ENCODE data around the gene ACE.
"Not testable (repeated sequence)": the region's sequence is repeated elsewhere in the genome, so short reads cannot be mapped to it uniquely, and the experiment has no call there.

The ACE gene

DNA sequence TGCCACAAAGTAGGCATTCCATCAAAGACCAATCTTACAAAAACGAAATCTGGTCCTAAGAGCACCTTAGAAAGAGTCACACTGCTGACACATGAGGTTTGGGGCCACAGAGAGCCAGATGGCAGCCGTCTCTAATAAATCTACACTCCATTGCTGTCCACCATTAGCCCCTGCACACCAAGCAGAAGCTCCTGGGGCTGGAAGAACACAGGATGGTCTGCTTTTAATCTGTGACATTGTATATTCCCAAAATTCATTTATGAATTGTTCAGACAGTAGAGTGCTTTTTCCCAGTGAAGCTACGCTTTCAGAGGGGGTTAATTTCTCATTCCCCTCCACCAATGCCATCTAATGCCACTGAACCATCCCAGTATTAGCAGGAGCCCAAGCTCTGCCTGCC lies 32.4 kb upstream of the ACE start:
- DNase-seq, result no peak

DNA sequence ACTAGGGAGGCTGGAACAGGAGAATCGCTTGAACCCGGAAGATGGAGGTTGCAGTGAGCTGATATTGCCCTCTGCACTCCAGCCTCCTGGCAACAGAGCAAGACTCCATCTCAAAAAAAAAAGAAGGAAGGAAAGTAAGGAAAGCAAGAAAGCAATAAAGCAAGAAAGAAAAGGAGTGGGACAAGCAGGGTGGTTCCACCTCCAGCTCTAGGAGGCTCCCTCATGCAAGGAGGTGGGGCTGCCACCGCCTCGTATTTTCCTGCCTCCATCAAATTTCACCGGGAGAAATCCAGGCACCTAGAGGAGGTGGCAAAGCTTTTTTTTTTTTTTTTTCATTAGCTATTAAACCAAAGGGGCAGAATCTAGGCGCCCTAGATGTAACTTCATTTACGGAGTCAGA lies 31.8 kb upstream of the ACE start:
- no peak for DNase-seq

DNA sequence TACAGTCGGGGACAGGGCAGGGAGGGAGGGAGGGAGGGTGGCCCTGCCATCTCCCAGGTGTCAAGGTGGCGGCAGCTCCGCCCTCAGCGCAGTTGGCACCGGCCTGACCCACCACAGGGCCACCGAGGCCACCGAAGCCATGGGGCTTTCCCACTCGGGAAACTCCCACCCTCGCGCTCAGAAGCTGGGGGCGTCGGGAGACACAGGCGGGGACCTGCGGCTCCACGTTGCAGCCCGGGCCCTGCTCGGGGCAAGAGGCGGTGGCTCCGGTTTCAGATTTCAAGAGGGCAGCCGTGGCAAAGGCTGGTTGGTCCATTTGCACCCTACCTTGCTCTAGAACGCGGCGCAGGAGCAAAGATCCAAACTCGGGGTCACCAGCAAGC lies 31.3 kb upstream of the ACE start:
- DNase-seq, result peak in 4 of 5 experiments; percentile 44 to 81 (median 56)

DNA sequence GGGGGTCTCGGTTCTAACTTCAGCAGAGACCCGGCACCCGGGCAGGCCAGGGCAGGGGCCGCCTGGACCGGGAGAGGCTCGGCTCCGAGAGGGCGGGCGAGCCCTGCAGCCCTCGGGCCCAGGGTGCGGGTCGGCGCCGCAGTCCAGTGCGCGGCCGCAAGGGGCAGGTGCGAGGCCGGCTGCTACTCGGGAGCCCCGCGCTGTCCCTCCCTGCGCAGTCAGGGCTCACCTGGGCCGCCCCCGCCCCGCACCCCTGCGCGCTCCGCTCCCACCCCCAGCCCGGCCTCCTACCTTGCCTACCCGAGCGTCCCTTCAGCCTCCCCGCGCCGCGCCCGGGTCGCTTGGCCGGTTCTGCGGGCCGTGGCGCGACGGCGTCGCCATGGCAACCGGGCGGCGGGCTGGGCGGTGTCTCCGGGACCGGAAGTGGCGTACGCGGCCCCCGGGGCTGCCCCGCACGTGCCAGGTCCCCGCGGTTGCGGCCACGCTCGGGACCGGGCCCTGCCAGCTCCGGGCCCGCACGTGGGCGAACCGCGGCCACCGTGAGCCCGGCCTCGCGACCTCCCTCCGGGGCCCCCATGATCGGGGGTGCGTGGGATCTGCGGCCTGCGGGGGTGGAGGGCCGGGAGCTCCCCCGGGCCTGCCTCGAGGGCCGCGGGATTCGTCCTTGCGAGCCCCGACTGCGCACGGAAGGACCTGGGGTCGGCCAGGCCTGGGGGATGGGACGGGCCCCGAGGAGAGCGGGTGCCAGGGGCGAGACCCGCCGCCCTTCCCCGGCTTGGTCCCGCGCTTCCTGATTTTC lies 30.7 kb upstream of the ACE start, which contains the start of gene CYB561:
CYB561 (minus strand) TSS at position 353 of the 799 bp plus-strand sequence. CDS start 8,759 bp downstream, outside the sequence.
- DNase-seq, result peak; percentile 43 to 75 (median 58)

DNA sequence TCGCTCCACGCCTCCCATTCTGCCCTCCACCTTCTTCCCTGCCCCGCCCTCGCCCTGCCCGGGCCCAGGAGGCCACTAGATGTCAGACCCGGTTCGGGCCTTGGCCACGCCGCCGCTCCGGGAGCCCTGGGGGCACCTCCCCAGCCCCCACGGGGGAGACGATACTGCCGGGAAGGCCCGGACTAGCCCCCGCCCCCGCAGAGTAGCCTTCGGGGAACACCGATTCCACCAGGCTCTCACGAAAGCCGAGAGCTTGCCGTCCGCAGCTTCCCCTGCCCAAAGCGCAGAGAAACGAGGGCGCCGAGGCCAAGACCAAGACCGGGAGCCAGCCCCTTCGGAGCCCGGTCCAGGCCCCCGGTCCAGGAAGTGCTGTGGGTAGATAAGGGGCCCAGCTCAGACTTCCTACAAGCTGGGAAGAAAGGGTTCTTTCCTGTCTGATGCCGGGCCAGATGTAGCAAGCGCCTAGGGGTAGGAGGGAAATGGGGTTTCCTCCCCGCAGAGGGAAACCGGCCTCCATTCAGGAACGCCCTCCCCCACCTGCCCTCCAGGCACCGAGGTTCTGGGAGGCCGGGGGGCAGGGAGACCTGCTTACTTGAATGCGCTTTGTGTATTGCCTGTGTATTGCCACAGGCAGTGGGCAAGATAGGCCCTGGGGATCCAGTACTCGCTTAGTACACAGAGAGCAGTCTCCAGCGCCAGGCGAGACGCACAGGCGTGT lies 29.9 kb upstream of the ACE start:
- DNase-seq, result peak in 4 of 5 experiments; percentile 19 to 52 (median 34)

DNA sequence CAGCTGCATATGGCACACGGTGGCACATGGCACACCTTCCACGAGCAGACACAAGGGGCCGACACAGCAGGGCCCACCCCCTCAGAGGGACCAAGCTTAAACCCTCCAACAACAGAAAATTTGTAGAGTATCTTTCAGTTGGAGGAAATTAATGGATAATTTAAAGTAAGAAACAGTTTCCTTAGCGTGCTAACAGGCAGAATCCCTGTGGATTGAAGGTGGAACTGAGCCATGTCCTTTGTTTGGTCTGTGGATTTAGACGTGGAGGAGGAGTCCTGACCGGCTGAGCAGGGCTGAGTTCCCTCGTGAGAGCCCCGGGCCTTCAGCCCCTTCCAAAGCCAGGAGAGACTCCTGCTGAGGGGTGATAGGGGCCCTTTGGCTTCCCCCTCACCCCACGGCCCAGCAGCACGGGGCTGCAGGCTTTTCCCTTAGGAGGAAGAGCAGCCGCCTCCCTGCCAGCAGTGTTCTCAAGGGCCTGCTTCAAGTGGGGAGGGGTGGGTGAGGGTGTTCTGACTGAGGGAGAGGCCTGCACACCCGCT lies 29.3 kb upstream of the ACE start:
- no peak for DNase-seq

DNA sequence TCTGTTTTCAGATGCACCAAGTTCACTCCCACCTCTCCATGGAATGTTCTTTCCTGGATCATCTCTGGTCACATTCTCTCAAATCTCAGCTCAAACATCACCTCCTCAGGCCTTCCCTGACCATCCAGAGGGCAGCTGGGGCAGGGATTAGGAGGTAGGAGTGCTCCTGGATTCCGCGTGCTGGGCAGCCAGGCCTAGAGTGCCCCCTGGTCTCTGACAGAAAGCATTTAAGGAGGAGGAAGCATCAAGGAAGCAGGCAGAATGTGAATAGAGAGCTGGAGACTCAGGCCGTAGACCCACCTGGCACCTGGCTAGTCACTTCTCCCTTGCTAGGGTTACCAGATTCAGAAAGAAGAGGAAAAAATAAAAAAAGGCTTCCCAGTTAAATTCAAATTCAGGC lies 28.2 kb upstream of the ACE start:
- DNase-seq, result no peak

DNA sequence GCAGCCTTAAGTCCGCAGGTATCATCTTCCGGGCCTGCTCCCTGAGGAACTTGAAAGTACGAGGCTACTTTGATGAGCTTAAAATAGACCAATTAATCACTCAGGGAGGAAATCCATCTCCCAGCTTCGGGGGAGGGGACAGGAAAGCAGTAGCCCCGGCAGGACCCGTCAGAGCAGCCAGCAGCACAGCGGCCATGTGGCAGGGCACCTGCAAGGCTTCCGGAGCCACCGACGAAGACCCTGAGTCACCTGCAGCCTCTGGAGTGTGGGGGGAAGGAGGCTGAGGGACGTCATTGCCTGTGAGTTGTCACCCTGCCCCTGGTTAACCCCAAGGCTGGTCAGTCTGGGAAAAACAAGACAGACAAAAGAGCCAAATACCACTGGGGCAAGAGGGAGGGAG lies 26.3 kb upstream of the ACE start:
- no peak for DNase-seq

DNA sequence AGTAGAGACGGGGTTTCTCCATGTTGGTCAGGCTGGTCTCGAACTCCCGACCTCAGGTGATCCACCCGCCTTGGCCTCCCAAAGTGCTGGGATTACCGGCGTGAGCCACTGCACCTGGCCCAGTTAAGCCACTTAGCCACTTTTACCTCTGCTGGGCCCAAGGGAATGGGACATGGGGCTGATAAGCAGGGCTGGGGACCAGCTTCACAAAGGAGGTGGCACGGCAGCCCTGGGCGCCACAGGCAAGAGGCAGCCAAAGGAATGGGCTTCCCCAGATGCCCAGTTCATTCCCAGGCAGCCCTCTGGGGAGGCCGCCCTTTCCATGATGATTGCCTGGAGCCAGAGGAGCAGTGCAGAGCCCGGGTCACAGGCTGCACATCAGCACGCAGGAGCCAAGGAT lies 25.7 kb upstream of the ACE start:
- DNase-seq, result no peak

DNA sequence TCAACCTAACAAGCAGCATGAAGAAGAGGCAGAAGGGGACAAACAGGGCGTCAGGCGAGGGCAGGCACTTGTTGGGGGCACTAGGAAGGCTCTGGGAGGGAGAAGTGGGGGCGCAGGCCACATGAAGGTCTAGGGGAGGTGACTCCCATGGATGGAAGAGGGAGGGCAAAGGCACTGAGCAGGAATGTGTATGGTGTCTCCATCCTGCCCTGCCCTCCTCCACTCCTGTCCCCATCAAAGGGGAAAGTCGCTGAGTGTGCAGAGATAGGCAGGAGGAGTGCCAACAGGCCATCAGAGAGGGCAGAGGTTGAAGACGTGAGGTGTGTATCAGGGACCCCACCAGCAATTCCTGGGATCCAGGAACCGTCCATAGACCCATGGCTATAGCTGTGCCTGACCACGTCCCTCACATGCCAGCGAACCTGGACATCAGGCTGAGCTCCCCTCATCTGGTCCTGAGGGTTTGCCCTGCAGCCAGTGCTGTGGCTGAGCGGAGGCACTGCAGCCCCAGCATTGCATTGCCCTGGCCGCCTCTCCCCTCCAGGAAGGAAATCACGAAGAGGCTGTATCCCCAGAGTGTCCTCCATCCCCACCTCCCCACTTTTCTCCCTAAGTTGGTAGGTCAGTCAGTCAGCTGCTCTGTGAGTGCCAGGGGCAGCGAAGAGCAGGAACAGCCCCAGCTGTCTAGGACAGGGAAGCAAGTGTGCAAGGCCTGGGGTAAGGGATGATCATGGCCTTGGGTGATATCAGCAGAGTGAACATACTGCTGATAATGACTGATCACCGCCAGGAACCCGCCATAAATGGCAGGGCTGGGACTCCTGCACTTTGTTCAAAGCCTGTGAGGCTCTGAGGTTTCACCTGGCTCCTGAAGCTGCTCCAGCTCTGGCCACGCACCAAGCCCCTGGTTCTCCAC lies 24.6 kb upstream of the ACE start:
- no peak for DNase-seq

DNA sequence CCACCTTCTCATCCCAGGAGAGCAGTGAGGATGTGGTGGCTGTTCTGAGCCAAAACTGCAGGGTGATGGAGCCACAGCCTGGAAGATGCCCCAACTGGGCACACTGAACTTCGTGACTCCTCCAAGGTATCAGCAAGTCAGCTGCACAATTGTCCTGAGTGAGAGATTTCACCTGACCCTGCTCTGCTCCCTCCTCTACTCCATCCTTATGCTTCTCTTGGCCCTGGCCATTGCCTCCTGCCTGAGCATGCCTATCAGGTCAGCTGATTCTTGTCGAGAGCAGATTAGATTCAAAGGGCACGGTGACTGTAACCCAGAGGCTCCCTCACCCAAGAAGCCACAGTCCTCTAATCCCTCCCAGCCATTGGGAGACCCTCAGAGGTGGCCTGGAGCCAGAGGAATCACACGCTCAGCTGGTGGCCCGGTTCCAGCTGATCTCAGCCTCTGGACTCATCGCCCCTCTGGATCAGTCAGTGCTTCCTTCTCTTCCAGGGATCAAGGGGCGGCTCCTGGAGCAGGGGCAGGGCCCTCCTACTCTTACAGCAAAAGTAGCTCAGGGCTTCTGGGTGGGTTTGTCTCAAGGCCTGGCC lies 23.8 kb upstream of the ACE start:
- DNase-seq, result no peak

DNA sequence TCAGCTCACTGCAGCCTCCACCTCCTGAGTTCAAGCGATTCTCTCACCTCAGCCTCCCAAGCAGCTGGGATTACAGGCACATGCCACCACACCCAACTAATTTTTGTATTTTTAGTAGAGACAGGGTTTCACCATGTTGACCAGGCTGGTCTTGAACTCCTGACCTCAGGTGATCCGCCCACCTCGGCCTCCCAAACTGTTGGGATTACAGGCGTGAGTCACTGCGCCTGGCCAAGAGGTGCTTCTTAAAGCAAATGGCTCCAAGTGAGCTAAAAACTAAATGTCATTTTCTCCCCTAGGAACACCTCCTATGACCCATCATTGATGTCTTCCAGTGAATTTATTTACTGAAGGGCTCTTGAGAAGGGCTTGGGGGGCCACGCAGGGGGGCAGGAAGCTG lies 22.5 kb upstream of the ACE start:
- DNase-seq, result not testable (repeated sequence)

DNA sequence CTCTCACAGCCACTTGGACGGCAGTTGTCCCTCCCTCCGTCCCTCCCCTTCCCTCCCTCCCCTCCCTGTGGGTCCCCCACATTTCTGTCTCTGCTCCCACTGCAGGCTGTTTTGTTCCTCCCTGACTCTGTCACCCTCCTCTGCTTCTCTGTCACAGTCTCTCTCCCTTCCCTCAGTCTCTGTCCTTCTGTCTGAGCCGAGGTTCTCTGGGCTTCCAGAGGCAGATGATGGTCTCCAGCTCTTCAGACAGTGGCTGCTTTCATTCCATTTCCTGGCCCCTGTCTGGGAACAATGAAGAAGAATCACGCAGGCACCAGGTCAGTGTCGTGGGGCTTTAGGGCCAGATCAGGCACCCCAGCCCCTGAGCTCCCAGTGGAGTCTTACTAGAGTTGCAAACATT lies 21.9 kb upstream of the ACE start:
- DNase-seq, result no peak

DNA sequence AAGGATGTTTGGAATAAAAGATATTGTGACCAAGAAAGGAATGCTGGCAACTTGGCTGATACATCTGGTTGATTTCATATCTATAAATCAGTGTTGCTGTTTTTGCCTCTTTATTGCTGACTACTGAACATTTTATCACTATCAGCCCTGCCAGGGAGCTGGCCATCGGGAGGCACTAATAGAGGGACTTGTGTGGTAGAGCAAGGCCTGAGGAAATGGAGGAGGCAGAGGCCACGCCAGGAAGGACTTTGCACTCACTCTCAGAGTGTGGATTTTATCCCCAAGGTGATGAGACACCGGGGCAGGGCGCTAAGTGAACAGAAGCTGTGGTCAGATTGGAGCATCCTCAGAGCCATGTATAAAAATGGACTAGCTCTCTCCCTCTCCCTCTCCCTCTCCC lies 21.4 kb upstream of the ACE start:
- DNase-seq, result no peak

DNA sequence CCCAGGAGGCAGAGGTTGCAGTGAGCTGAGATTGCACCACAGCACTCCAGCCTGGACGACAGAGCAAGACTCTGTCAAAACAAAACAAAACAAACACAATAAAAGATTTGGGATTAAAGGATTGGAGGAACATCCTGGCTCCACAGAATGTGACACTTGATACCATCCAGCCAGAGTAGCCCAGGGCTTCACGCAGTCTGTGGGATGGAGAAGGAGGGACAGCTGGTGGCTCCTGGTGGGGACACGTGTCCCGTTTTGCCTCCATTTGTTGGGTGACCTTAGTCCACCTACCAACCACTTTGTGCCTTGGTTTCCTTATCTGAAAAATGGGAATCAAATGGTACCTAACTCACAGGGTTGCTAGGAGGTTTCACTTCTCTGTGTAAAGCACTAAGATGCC lies 18.4 kb upstream of the ACE start:
- DNase-seq, result no peak

DNA sequence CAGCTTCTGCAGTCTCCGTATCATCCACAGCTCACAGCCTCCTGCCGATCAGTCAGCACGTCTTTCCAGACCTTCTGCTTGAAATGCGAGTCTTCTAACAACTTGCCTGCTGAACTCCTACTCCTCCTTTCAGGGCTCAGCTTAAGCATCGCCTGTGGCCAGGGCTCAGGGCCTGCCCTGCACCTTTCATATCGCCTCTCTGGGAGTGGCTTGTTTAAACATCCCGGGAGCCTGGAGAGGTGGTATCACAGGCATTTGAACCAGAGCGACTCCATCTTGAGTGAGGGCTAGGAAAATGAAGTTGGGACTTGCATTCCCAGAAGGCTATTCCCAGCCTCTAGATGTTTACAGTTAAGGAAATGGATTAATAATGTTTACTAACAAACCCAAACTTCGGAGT lies 16.8 kb upstream of the ACE start:
- no peak for DNase-seq

DNA sequence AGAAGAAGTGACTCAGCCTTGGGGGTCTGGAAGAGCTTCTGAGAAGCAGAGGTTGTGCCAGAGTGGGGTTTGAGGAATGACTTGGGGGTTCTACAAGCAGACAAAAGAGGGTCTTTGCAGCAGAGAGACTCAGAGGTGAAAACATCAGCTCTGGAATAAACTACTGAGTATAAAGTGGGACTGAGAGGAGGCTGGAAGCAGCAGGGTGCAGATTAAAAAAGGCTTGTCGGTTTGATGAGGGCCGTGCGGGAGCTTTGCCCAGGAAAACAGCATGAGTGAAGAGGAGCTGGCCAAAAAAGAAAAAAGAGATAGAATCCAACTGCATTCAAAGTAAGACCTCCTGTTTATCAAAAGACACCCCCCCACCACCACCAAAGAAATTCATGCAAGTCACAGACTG lies 13.1 kb upstream of the ACE start:
- no peak for DNase-seq

DNA sequence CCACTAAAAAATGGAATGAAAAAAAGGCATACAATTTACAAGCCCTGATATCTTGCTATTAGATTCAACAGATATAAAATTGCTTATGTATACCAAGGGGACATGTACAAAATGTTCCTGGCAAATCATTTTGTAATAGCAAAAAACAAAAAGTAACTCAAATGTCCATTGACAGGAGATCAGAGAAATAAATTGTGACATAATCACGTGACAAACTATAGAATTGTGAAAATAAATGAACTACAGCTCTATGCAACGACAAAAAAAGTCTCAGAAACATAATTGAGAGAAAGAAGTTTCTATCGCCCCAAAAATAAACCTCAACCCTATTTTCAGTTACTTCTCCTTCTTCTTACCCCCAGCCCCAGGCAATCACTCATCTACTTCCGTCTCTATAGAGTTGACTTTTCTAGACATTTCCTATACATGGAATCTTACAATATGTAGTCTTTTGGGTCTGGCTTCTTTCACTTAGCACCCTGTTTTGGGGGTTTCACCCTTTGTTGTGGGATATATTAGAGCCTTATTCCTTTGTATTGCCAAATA lies 12.1 kb upstream of the ACE start:
- no peak for DNase-seq

DNA sequence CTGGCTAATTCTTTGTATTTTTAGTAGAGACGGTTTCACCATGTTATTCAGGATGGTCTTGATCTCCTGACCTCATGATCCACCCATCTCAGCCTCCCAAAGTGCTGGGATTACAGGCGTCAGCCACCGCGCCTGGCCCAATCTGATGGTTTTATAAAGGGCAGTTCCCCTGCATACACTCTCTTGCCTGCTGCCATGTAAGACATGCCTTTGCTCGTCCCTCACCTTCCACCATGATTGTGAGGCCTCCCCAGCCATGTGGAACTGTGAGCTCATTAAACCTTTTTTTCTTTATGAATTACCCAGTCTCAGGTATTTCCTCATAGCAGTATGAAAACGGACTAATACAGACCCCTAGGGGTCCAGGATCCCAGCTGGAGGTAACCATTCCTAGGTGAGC lies 8.8 kb upstream of the ACE start:
- not testable (repeated sequence) for DNase-seq

DNA sequence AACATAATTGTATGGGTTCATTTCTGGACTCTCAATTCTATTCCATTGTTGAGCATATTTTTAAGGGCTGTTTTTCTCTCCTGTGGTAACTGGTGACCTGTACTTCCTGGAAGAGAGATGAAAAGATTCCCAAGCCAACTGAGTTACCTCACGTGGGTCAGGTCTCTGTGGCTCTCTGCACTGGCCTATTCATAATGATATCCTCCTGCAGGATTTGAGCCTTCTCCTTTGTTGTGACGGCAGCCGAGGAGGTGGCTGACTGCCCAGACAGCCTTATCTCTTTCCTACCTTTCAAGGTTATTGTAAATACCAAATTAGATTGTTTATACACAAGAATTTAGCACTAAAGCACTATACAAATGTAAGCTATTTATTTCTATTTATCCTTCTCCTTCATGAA lies 2.7 kb upstream of the ACE start:
- no peak for DNase-seq

DNA sequence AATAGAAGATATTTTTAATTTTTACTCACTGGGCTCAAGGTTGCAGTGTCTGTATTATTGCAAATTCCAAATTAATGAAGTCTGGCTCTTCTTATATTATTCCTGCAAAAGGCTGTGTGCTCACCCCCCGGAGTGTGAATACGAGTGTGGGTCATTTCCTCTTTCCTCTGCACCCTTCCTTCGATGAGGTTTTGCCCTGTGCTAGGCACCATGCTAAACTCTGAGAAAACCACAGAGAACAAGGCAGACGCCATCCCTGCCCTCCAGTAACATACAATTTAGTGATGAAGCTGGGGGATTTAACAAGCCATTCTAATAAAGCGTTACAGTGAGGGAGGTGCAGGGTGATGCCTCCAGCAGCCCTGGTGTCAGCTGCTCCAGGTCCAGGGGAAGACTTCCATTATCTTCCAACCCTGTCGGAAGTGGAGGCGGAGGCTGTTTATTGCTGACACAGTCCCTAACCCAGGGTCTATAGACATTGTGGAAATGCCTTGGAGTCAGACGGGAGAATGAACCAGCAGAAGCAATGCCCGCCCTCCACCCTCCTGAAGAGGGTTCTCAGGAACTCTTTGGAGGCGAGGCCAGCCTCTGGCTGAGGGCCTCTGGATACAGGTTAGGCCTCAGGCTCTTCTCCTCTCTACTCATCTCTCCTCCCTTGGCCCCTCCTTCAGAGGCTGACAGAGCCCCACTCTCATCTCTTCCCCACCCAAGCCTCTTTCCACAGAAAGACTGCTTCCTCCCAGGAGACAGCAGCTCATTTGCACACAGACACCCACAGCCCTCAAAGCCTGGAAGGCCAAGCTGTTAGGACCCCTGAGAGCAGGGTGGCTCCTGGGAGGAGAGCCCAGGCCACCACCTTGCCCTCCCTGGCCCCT lies 2.0 kb upstream of the ACE start:
- DNase-seq, result no peak

Measured in T-helper 2 cell (primary cell).